GM23338 (cell line): Measurements from ENCODE around the gene SHROOM2. TPM values are rescaled to one million over a fixed set of nuclear protein-coding genes. Genes with fewer than 3 reads are reported as not detected.

Experiments used
- ATAC-seq: fragments of 200-7000 bp; cut with Tn5 transposase; 3 replicates; pipeline ENCODE4 v1.9.1; 2020
- DNase-seq: peaks from one replicate; pipeline ENCODE4 v3.0.0-alpha.2; 2015; ENCODE audit warnings: low spot score
- H2AFZ ChIP-seq: fragments of 200-600 bp; sonication (generic); 2 replicates; pipeline ENCODE4 v1.8.0; 2016; ENCODE audit warnings: antibody characterized with exemption, mild to moderate bottlenecking, moderate library complexity
- H3F3A ChIP-seq: fragments of 200-600 bp; sonication (generic); replicated peaks from 2 replicates; pipeline ENCODE4 v1.8.0; 2017; ENCODE audit warnings: antibody characterized with exemption, mixed run types, low read depth
- H3K27ac ChIP-seq: fragments of 200-600 bp; sonication (generic); 2 replicates; pipeline ENCODE4 v1.6.1; 2016; ENCODE audit warnings: low read depth
- H3K27me3 ChIP-seq: fragments of 200-600 bp; sonication (generic); 2 replicates; pipeline ENCODE4 v1.8.0; 2016; ENCODE audit warnings: mild to moderate bottlenecking, mixed run types, moderate library complexity; ENCODE audit not compliant: insufficient read depth
- H3K36me3 ChIP-seq: fragments of 200-600 bp; sonication (generic); 2 replicates; pipeline ENCODE4 v1.8.0; 2016; ENCODE audit warnings: mild to moderate bottlenecking; ENCODE audit not compliant: insufficient read depth
- H3K4me1 ChIP-seq: fragments of 200-600 bp; sonication (generic); 2 replicates; pipeline ENCODE4 v1.8.0; 2016; ENCODE audit warnings: mild to moderate bottlenecking, moderate library complexity; ENCODE audit not compliant: insufficient read depth
- H3K4me2 ChIP-seq: fragments of 200-600 bp; sonication (generic); 2 replicates; pipeline ENCODE4 v1.7.1; 2017; ENCODE audit warnings: mixed run types
- H3K4me3 ChIP-seq: fragments of 200-600 bp; sonication (generic); 2 replicates; pipeline ENCODE4 v1.6.1; 2016; ENCODE audit warnings: mixed run types
- H3K79me2 ChIP-seq: fragments of 200-600 bp; sonication (generic); replicated peaks from 2 replicates; pipeline ENCODE4 v1.8.0; 2017; ENCODE audit warnings: mild to moderate bottlenecking; ENCODE audit not compliant: insufficient read depth
- H3K9me2 ChIP-seq: fragments of 200-600 bp; sonication (generic); 2 replicates; pipeline ENCODE4 v1.8.0; 2017; ENCODE audit not compliant: insufficient read depth
- H4K20me1 ChIP-seq: fragments of 200-600 bp; sonication (generic); replicated peaks from 2 replicates; pipeline ENCODE4 v1.8.0; 2017; ENCODE audit warnings: mild to moderate bottlenecking; ENCODE audit not compliant: insufficient read depth
- H3K27ac Mint-ChIP-seq: 2 replicates; pipeline ENCODE4 v1.8.0; 2020; ENCODE audit warnings: inconsistent platforms, mild to moderate bottlenecking, moderate library complexity, mixed read lengths
- H3K27me3 Mint-ChIP-seq: 3 replicates; pipeline ENCODE4 v1.8.0; 2022; ENCODE audit warnings: low read depth, mild to moderate bottlenecking, moderate library complexity, mixed read lengths, inconsistent platforms; ENCODE audit not compliant: insufficient read depth, poor library complexity
- H3K36me3 Mint-ChIP-seq: 3 replicates; pipeline ENCODE4 v1.8.0; 2021; ENCODE audit warnings: low read depth, mild to moderate bottlenecking, inconsistent platforms, moderate library complexity, mixed read lengths
- H3K4me1 Mint-ChIP-seq: 3 replicates; pipeline ENCODE4 v1.8.0; 2020; ENCODE audit warnings: mild to moderate bottlenecking, inconsistent platforms, mixed read lengths
- H3K4me3 Mint-ChIP-seq: 3 replicates; pipeline ENCODE4 v1.8.0; 2021; ENCODE audit warnings: moderate library complexity, mild to moderate bottlenecking, inconsistent platforms, mixed read lengths
- H3K9me3 Mint-ChIP-seq: 3 replicates; pipeline ENCODE4 v1.8.0; 2020; ENCODE audit warnings: moderate library complexity, mild to moderate bottlenecking, inconsistent platforms, mixed read lengths
- CREB1 ChIP-seq: fragments of 250-450 bp; sonication (Bioruptor Pico); IDR thresholded peaks from 2 replicates; pipeline ENCODE4 v1.5.0; 2020; ENCODE audit warnings: low read depth, mild to moderate bottlenecking, moderate library complexity
- CTCF ChIP-seq, 2 experiments: fragments of 200-600 bp in 1 of 2; sonication (generic) in 1 of 2; conservative IDR thresholded peaks; 2 replicates each; pipeline versions ENCODE4 v1.5.1 to v1.6.1; 2016 to 2017; ENCODE audit warnings: antibody characterized with exemption in 2 of 2, low read depth in 2 of 2, mild to moderate bottlenecking in 2 of 2, moderate library complexity in 1 of 2
- ETS1 ChIP-seq: IDR thresholded peaks from 2 replicates; pipeline ENCODE4 v1.6.1; 2016; ENCODE audit warnings: antibody characterized with exemption
- EZH2 ChIP-seq: fragments of 200-600 bp; sonication (generic); IDR thresholded peaks from one replicate; pipeline ENCODE4 v1.8.0; 2017; ENCODE audit warnings: antibody characterized with exemption, mild to moderate bottlenecking, low read depth; ENCODE audit not compliant: unreplicated experiment
- EZH2phosphoT487 ChIP-seq: fragments of 200-600 bp; sonication (generic); IDR thresholded peaks from one replicate; pipeline ENCODE4 v1.8.1; 2018; ENCODE audit warnings: antibody characterized with exemption; ENCODE audit not compliant: unreplicated experiment
- JUNB ChIP-seq: IDR thresholded peaks from one replicate; pipeline ENCODE4 v1.6.1; 2016; ENCODE audit warnings: antibody characterized with exemption; ENCODE audit not compliant: unreplicated experiment
- NANOG ChIP-seq: IDR thresholded peaks from 2 replicates; pipeline ENCODE4 v1.6.1; 2016; ENCODE audit warnings: antibody characterized with exemption, borderline replicate concordance
- POLR2AphosphoS5 ChIP-seq: IDR thresholded peaks from 2 replicates; pipeline ENCODE4 v1.6.1; 2016; ENCODE audit warnings: antibody characterized with exemption, low read depth
- REST ChIP-seq: IDR thresholded peaks from one replicate; pipeline ENCODE4 v1.6.1; 2018; ENCODE audit warnings: antibody characterized with exemption; ENCODE audit not compliant: unreplicated experiment
- STAT1 ChIP-seq: IDR thresholded peaks from one replicate; pipeline ENCODE4 v1.6.1; 2016; ENCODE audit warnings: antibody characterized with exemption; ENCODE audit not compliant: unreplicated experiment
- ZNF114 ChIP-seq: fragments of 250-450 bp; sonication (Bioruptor Pico); IDR thresholded peaks from 2 replicates; pipeline ENCODE4 v1.5.0; 2020; ENCODE audit warnings: mild to moderate bottlenecking, moderate library complexity
- ZNF331 ChIP-seq: fragments of 250-450 bp; sonication (Bioruptor Pico); IDR thresholded peaks from 2 replicates; pipeline ENCODE4 v1.5.0; 2020; ENCODE audit warnings: low read depth, mild to moderate bottlenecking, moderate library complexity
- polyA plus RNA-seq: library from polyadenylated mRNA; unstranded; fragments of >200 nt; fragmentation: Nextera tagmentation; extraction: Ambion mirVana; gene quantifications from 2 replicates; pipeline ENCODE4 v1.2.1, GENCODE V29; 2016
- total RNA-seq: library from RNA; depleted of rRNA; stranded (reverse); fragments of >200 nt; shearing (Covaris generic); gene quantifications from 2 replicates; pipeline ENCODE4 v1.2.3, GENCODE V29; 2014

SHROOM2 gene
- total and polyA plus RNA-seq, 2 experiments from 2014 or later: 3.5 to 15.8 TPM

- TF ChIP-seq REST (no peak), STAT1 (no peak), EZH2phosphoT487 (no peak), EZH2 (no peak), JUNB (no peak), ZNF331 (CRISPR knock-in tag) (no peak), POLR2AphosphoS5 (no peak), ZNF114 (no peak), CTCF (conservative IDR thresholded peaks at IDR 0.05; ENCODE audit: low read depth in 2 of 2) (no peak), ETS1 (no peak), CREB1 (CRISPR knock-in tag) (no peak), NANOG (no peak)
Observed at GRCh38 chrX:9884031-9884779, 98.0 kb downstream of the SHROOM2 start (continued).

- 0 out of 2 replicates have a peak, but pooled peaks cover 2% of the 10 kb centered on the region for H4K20me1 ChIP-seq
- no peak overlapping the region for H3K27ac ChIP-seq
- H3K4me1 Mint-ChIP-seq: peaks cover 12% of the 10 kb centered on the region
- no peaks in the 10 kb centered on the region for H3K27me3 ChIP-seq
- TF ChIP-seq CTCF (conservative IDR thresholded peaks at IDR 0.05; ENCODE audit: low read depth in 2 of 2) (peak; percentile 53 to 79), EZH2 (no peak)
- no peaks in the 10 kb centered on the region for H3K9me2 ChIP-seq
- peaks cover 3% of the 10 kb centered on the region for H3K27me3 Mint-ChIP-seq
- peak; percentile 75 for DNase-seq
- H3K4me3 ChIP-seq: no peak overlapping the region
- peak; percentile 94 for ATAC-seq
- H3K27ac Mint-ChIP-seq: no peak overlapping the region
- peaks cover 5% of the 10 kb centered on the region; the same call in 2 of the 3 replicates for H3K36me3 Mint-ChIP-seq
- no peak overlapping the region for H2AFZ ChIP-seq
- H3K4me3 Mint-ChIP-seq: no peak overlapping the region
- H3K4me2 ChIP-seq: no peak overlapping the region
- no peaks in the 10 kb centered on the region for H3F3A ChIP-seq
- no peaks in the 10 kb centered on the region for H3K9me3 Mint-ChIP-seq
- H3K4me1 ChIP-seq: no peaks in the 10 kb centered on the region
- H3K79me2 ChIP-seq: no peaks in the 10 kb centered on the region
- H3K36me3 ChIP-seq: no peaks in the 10 kb centered on the region
Observed at GRCh38 chrX:9885150-9885549, 98.9 kb downstream of the SHROOM2 start.
